ENCODE data around the gene KCTD16.

Gene KCTD16

GRCh38 chr5:144352330-144352729 lies 181.7 kb downstream of the KCTD16 start:
- peak in 1 of 2 experiments; percentile 15 for DNase-seq

GRCh38 chr5:144352732-144353317 lies 182.2 kb downstream of the KCTD16 start:
- DNase-seq = peak in 1 of 2 experiments; percentile 14

GRCh38 chr5:144356489-144356888 lies 185.8 kb downstream of the KCTD16 start:
- DNase-seq = no peak

- DNase-seq = no peak
These were observed 190.7 kb downstream of the KCTD16 start for GRCh38 chr5:144361406-144361805.

- no peak for DNase-seq
These were observed 195.2 kb downstream of the KCTD16 start for GRCh38 chr5:144365885-144366284.

GRCh38 chr5:144367991-144368390 lies 197.3 kb downstream of the KCTD16 start:
- no peak for DNase-seq

- DNase-seq = peak; percentile 36 to 67
These were observed 197.9 kb downstream of the KCTD16 start for GRCh38 chr5:144368556-144368955.

GRCh38 chr5:144369006-144369405 lies 198.3 kb downstream of the KCTD16 start:
- peak; percentile 76 to 79 for DNase-seq

- DNase-seq = no peak
These were observed 199.6 kb downstream of the KCTD16 start for GRCh38 chr5:144370273-144370672.

GRCh38 chr5:144374637-144375036 lies 204.0 kb downstream of the KCTD16 start:
- DNase-seq = no peak

GRCh38 chr5:144377207-144377606 lies 206.5 kb downstream of the KCTD16 start:
- DNase-seq = peak in 1 of 2 experiments; percentile 44

GRCh38 chr5:144378681-144379080 lies 208.0 kb downstream of the KCTD16 start:
- DNase-seq = peak; percentile 91 to 94

GRCh38 chr5:144385597-144385996 lies 214.9 kb downstream of the KCTD16 start:
- peak in 1 of 2 experiments; percentile 46 for DNase-seq

GRCh38 chr5:144386315-144386714 lies 215.6 kb downstream of the KCTD16 start:
- no peak for DNase-seq

GRCh38 chr5:144390133-144390532 lies 219.5 kb downstream of the KCTD16 start:
- DNase-seq = peak in 1 of 2 experiments; percentile 41

GRCh38 chr5:144391044-144391443 lies 220.4 kb downstream of the KCTD16 start:
- no peak for DNase-seq

GRCh38 chr5:144393641-144394435 lies 223.2 kb downstream of the KCTD16 start:
- peak; percentile 59 to 63 for DNase-seq

GRCh38 chr5:144395704-144396103 lies 225.0 kb downstream of the KCTD16 start:
- no peak for DNase-seq

GRCh38 chr5:144403058-144403457 lies 232.4 kb downstream of the KCTD16 start:
- no peak for DNase-seq

GRCh38 chr5:144403817-144404420 lies 233.2 kb downstream of the KCTD16 start:
- DNase-seq = peak in 1 of 2 experiments; percentile 31

GRCh38 chr5:144404672-144405071 lies 234.0 kb downstream of the KCTD16 start:
- no peak for DNase-seq

GRCh38 chr5:144405991-144406390 lies 235.3 kb downstream of the KCTD16 start:
- peak in 1 of 2 experiments; percentile 28 for DNase-seq

- peak in 1 of 2 experiments; percentile 17 for DNase-seq
These were observed 235.8 kb downstream of the KCTD16 start for GRCh38 chr5:144406442-144406841.

Data from NCI-H446 (cell line).